PC-9 (cell line): ENCODE data around the gene SUPT3H. TPM values are rescaled to one million over a fixed set of nuclear protein-coding genes. Genes with fewer than 3 reads are reported as not detected.
A peak's percentile ranks its signal among the peaks of the same experiment; 100 is the strongest.

ENCODE experiments used
- BruUV-seq: library from RNA; stranded (reverse); fragments of 400-500 nt; replicated peaks from 2 replicates; lab custom pipeline; 2021; lab: Mats Ljungman, UMichigan
- CTCF ChIA-PET: fragments of 300-600 bp; sonication (Branson Sonifier 250); formaldehyde crosslinking; loops from one replicate; lab custom pipeline; 2022; ENCODE audit warnings: antibody characterized with exemption; lab: Charles Lee
- POLR2A ChIA-PET: fragments of 300-600 bp; sonication (Branson Sonifier 250); formaldehyde crosslinking; loops from one replicate; lab custom pipeline; 2022; ENCODE audit warnings: antibody characterized with exemption; ENCODE audit not compliant: unreplicated experiment; lab: Charles Lee
- DNase-seq, 2 experiments: peaks; one replicate each; pipeline versions ENCODE4 v3.0.0 to v3.0.0-alpha.2; 2015 to 2022; ENCODE audit warnings: mixed read lengths in 1 of 2
- H2AFZ ChIP-seq: fragments of 200-600 bp; sonication (generic); 2 replicates; pipeline ENCODE4 v1.8.1; 2017; ENCODE audit warnings: antibody characterized with exemption
- H3F3A ChIP-seq: fragments of 200-600 bp; sonication (generic); 2 replicates; pipeline ENCODE4 v1.8.1; 2017; ENCODE audit warnings: antibody characterized with exemption, mild to moderate bottlenecking, low read depth; ENCODE audit not compliant: insufficient read depth
- H3K27ac ChIP-seq: fragments of 200-600 bp; sonication (generic); 2 replicates; pipeline ENCODE4 v1.6.1; 2016; ENCODE audit warnings: mixed run types
- H3K27me3 ChIP-seq: fragments of 200-600 bp; sonication (generic); 2 replicates; pipeline ENCODE4 v1.6.1; 2016; ENCODE audit warnings: low read depth, mixed run types; ENCODE audit not compliant: insufficient read depth
- H3K36me3 ChIP-seq: fragments of 200-600 bp; sonication (generic); 2 replicates; pipeline ENCODE4 v1.6.1; 2016; ENCODE audit warnings: low read depth, mixed run types
- H3K4me1 ChIP-seq: fragments of 200-600 bp; sonication (generic); replicated peaks from 2 replicates; pipeline ENCODE4 v1.6.1; 2016; ENCODE audit warnings: mixed run types; ENCODE audit not compliant: insufficient read depth
- H3K4me2 ChIP-seq: fragments of 200-600 bp; sonication (generic); 2 replicates; pipeline ENCODE4 v1.6.1; 2017; ENCODE audit warnings: mixed run types
- H3K4me3 ChIP-seq: fragments of 200-600 bp; sonication (generic); 2 replicates; pipeline ENCODE4 v1.6.1; 2016; ENCODE audit warnings: mixed run types
- H3K79me2 ChIP-seq: fragments of 200-600 bp; sonication (generic); 2 replicates; pipeline ENCODE4 v1.6.1; 2017; ENCODE audit warnings: low read depth, mixed run types
- H3K9me2 ChIP-seq: fragments of 200-600 bp; sonication (generic); 2 replicates; pipeline ENCODE4 v1.8.1; 2017; ENCODE audit warnings: mild to moderate bottlenecking; ENCODE audit not compliant: insufficient read depth
- H3K9me3 ChIP-seq: fragments of 200-600 bp; sonication (generic); 2 replicates; pipeline ENCODE4 v1.8.1; 2016; ENCODE audit warnings: low read depth; ENCODE audit not compliant: insufficient read depth
- H4K20me1 ChIP-seq: fragments of 200-600 bp; sonication (generic); 2 replicates; pipeline ENCODE4 v1.8.1; 2017; ENCODE audit not compliant: insufficient read depth
- EZH2 ChIP-seq: fragments of 200-600 bp; sonication (generic); IDR thresholded peaks from 2 replicates; pipeline ENCODE4 v1.8.0; 2017; ENCODE audit warnings: antibody characterized with exemption, low read depth
- intact Hi-C: fragments of 100-400 bp; cut with micrococcal nuclease; formaldehyde crosslinking; loops from one replicate; pipeline ENCODE4 v1.10.0; 2022; ENCODE audit not compliant: unreplicated experiment
- total RNA-seq: library from RNA; stranded (reverse); gene quantifications from 2 replicates; pipeline ENCODE4 v1.2.3, GENCODE V29; 2021
- TF ChIP-seq, protein P1 (sequence below): fragments of 200-600 bp; sonication (generic); conservative IDR thresholded peaks from 2 replicates; pipeline ENCODE4 v1.6.1; 2017; ENCODE audit warnings: mixed run types, antibody characterized with exemption, mild to moderate bottlenecking, moderate library complexity

The SUPT3H gene
- total RNA-seq, 1 experiment from 2014 or later: 9.2 TPM

DNA sequence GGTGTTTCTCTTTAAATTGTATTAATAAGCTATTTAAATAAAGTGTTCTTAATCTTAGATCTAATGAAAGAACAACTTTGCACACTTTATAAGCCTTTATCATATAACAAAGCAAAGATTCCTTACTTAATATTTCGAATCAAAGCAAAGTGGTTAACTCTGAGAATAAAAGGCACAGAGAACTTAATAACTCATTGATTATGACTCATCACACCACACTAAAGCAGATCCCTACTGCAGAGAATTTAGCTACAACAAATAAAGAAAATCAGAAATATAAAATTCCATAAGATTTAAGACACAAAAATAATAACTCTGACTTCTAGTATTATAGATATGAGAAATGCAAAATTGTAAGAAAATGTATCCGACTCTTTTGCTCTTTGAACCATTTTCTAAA is 185.2 kb downstream of the SUPT3H start:
- Histone ChIP-seq H3F3A (peaks cover 5% of the 10 kb centered on the region; the same call in 1 of the 2 replicates), H3K9me3 (no peaks in the 10 kb centered on the region), H3K9me2 (peaks cover 4% of the 10 kb centered on the region; the same call in 1 of the 2 replicates), H3K27ac (no peak overlapping the region), H3K4me3 (no peak overlapping the region), H3K36me3 (no peaks in the 10 kb centered on the region), H3K79me2 (no peaks in the 10 kb centered on the region), H3K4me2 (no peak overlapping the region), H3K27me3 (no peaks in the 10 kb centered on the region), H2AFZ (no peak overlapping the region), H3K4me1 (peaks cover 8% of the 10 kb centered on the region; the same call in 1 of the 2 replicates), H4K20me1 (no peaks in the 10 kb centered on the region)
- no peak for TF ChIP-seq EZH2
- TF ChIP-seq, protein P1, sequence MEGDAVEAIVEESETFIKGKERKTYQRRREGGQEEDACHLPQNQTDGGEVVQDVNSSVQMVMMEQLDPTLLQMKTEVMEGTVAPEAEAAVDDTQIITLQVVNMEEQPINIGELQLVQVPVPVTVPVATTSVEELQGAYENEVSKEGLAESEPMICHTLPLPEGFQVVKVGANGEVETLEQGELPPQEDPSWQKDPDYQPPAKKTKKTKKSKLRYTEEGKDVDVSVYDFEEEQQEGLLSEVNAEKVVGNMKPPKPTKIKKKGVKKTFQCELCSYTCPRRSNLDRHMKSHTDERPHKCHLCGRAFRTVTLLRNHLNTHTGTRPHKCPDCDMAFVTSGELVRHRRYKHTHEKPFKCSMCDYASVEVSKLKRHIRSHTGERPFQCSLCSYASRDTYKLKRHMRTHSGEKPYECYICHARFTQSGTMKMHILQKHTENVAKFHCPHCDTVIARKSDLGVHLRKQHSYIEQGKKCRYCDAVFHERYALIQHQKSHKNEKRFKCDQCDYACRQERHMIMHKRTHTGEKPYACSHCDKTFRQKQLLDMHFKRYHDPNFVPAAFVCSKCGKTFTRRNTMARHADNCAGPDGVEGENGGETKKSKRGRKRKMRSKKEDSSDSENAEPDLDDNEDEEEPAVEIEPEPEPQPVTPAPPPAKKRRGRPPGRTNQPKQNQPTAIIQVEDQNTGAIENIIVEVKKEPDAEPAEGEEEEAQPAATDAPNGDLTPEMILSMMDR: no peak
- ChIA-PET POLR2A (no interaction called here), CTCF (no interaction called here)
- DNase-seq: no peak
- intact Hi-C loops: no loop called here
- no TSS peak for BruUV-seq

DNA sequence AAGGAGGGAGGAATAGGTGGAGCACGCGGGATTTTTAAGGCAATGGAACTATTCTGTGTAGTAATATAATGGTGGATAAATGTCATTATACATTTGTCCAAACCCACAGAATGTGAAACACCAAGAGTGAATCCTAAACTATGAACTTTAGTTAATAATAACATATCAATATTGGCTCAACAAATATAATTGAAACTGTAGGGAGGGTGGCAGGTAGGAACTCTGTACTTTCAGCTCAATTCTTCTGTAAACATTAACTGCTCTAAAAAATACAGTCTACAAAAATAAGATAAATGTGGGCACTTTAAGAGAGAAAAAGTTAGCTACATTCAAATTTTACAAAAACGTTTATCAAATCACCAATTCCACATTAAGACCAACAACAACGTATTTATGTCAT is 186.3 kb downstream of the SUPT3H start:
- no peak overlapping the region for H3K4me2 ChIP-seq
- H2AFZ ChIP-seq: no peak overlapping the region
- no peaks in the 10 kb centered on the region for H3K36me3 ChIP-seq
- peaks cover 9% of the 10 kb centered on the region; the same call in 1 of the 2 replicates for H3K4me1 ChIP-seq
- H4K20me1 ChIP-seq: no peaks in the 10 kb centered on the region
- no peak for DNase-seq
- no peaks in the 10 kb centered on the region for H3K79me2 ChIP-seq
- POLR2A ChIA-PET: no interaction called here
- TF ChIP-seq, protein P1: no peak
- no peak for TF ChIP-seq EZH2
- CTCF ChIA-PET: no interaction called here
- no TSS peak for BruUV-seq
- no peak overlapping the region for H3K4me3 ChIP-seq
- H3K27me3 ChIP-seq: no peaks in the 10 kb centered on the region
- H3K9me2 ChIP-seq: peaks cover 4% of the 10 kb centered on the region; the same call in 1 of the 2 replicates
- intact Hi-C loops: no loop called here
- H3K27ac ChIP-seq: no peak overlapping the region
- peaks cover 5% of the 10 kb centered on the region; the same call in 1 of the 2 replicates for H3F3A ChIP-seq
- no peaks in the 10 kb centered on the region for H3K9me3 ChIP-seq

DNA sequence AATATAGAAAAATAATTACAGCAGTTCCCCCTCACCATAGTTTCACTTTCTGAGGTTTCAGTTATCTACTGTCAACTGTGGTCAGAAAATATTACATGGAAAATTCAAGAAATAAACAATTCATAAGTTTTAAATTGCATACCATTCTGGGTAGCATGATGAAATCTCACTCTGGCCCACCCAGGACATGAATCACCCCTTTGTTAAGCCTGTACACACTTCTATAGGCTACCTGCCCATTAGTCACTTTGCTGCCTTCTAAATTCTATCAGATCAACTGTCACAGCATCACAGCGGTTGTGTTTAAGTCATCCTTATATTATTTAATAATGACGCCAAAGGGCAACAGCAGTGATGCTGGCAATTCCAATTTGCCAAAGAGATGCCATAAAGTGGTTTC is 189.9 kb downstream of the SUPT3H start:
- peak in 1 of 2 experiments; percentile 36 for DNase-seq
- intact Hi-C loops: no loop called here
- Histone ChIP-seq H3F3A (peaks cover 5% of the 10 kb centered on the region; the same call in 1 of the 2 replicates), H2AFZ (no peak overlapping the region; the same call in 1 of the 2 replicates), H3K27me3 (no peaks in the 10 kb centered on the region), H3K9me2 (peaks cover 4% of the 10 kb centered on the region; the same call in 1 of the 2 replicates), H3K4me2 (0 out of 2 replicates have a peak overlapping the region, but pooled peaks have one; percentile 17), H3K4me3 (no peak overlapping the region), H3K27ac (peak overlapping the region; percentile 52), H4K20me1 (no peaks in the 10 kb centered on the region), H3K36me3 (no peaks in the 10 kb centered on the region), H3K4me1 (peaks cover 9% of the 10 kb centered on the region; the same call in 1 of the 2 replicates), H3K9me3 (no peaks in the 10 kb centered on the region), H3K79me2 (no peaks in the 10 kb centered on the region)
- CTCF ChIA-PET: no interaction called here
- POLR2A ChIA-PET: no interaction called here
- BruUV-seq: no TSS peak
- TF ChIP-seq, protein P1: no peak
